HG03135 (cell line): Measurements from ENCODE around the gene SMIM13.

Experiments used
- ATAC-seq: cut with Tn5 transposase; IDR thresholded peaks from one replicate; pipeline ENCODE4 v1.9.1; 2021; ENCODE audit warnings: mild to moderate bottlenecking, moderate library complexity; ENCODE audit not compliant: unreplicated experiment

SMIM13 gene

GRCh38 chr6:11185204-11185842 lies 91.7 kb downstream of the SMIM13 start:
- no peak for ATAC-seq

DNA sequence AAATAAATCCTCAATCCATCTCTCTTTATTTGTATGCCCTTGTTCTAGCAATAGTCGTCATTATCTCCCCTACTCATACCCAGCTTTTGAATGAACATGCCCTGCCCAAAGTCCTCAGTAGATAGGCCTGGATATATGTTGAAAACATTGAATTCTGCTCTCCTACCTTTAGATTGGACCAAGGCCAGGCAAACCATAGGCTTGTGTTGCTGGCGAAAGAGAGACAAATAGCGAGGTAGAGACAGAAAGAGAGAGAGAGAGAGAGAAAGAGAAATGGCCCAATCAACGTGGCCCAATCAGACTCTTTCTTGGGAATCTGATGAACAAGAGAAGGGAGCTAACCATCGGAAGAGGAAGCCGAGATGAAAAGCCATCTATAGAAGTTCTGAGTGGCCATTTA lies 93.7 kb downstream of the SMIM13 start:
- no peak for ATAC-seq
